ENCODE data around the gene GMPS. TPM values are rescaled to one million over a fixed set of nuclear protein-coding genes. Genes with fewer than 3 reads are reported as not detected.

GMPS gene
- total and polyA plus RNA-seq, 2 of the 13 experiments (the other 11 are each of a cell fraction or from before 2014, with no cell fraction given) = 29.6 to 85.5 TPM

GRCh38 chr3:155863072-155863784, 7.2 kb upstream of the GMPS start:
- H3K9me3 ChIP-seq (ENCODE audit: low read length) = no peaks in the 10 kb centered on the region
- H4K20me1 ChIP-seq (ENCODE audit: insufficient read depth, low read length) = no peaks in the 10 kb centered on the region
- no peaks in the 10 kb centered on the region for H3K79me2 ChIP-seq (ENCODE audit: insufficient read depth, low read length)
- FAIRE-seq (no peak), DNase-seq (ENCODE audit: low spot score) (no peak), ATAC-seq (no peak)
- no peak overlapping the region for H3K4me2 ChIP-seq (ENCODE audit: low read depth, low read length)
- H2AFZ ChIP-seq (ENCODE audit: low read length) = no peak overlapping the region
- in situ Hi-C loops (cut with HindIII; ENCODE audit: extremely low pct_ligation_motif_present, low pct_unique_long_range_greater_than_20kb) (loop anchor here (5.0 to 10.0 kb wide), 3 partner anchors 56 to 508 kb away; partner anchors contain the start of genes C3orf33 and PLCH1), intact Hi-C loops (cut with micrococcal nuclease; ENCODE audit: unreplicated experiment) (loop anchor here (10.0 kb wide), 1 partner anchor 508 kb away; no protein-coding TSS in a partner anchor)
- ChIA-PET POLR2A (interaction anchor here (1.7 to 2.4 kb wide), 2 partner anchors 7 to 58 kb away, joined by 9 to 10 read pairs; partner anchors contain the start of genes C3orf33 and GMPS), CTCF (ENCODE audit: low intra/inter-chr PET ratio, low total read pairs) (no interaction called here)
- TF ChIP-seq ZNF770 (CRISPR knock-in tag; IDR thresholded peaks at IDR 0.05) = 0 out of 2 replicates have a peak, but pooled peaks have one; percentile 1
- no peak for TF ChIP-seq HOXD1 (CRISPR knock-in tag; IDR thresholded peaks at IDR 0.05)
- no peaks in the 10 kb centered on the region for H3K27me3 ChIP-seq (ENCODE audit: control insufficient read depth in 1 of 2, insufficient read depth in 2 of 2, low read length in 2 of 2)
- H3K27ac ChIP-seq (ENCODE audit: extremely low read length, insufficient read depth, low read length) = no peak overlapping the region
- no TSS peak for BruUV-seq (replicated peaks)
- no peaks in the 10 kb centered on the region for H3K36me3 ChIP-seq (replicated peaks in 1 of 2; ENCODE audit: control insufficient read depth in 1 of 2, insufficient read depth in 2 of 2, low read length in 2 of 2)
- WGBS (ENCODE audit: low lambda C conversion rate) = 83% methylated on average over 12 of the region's 12 CpGs
- H3K4me1 ChIP-seq (ENCODE audit: insufficient read depth, low read length) = peaks cover 25% of the 10 kb centered on the region
- no peak overlapping the region for H3K9ac ChIP-seq (ENCODE audit: insufficient read depth, low read depth, low read length)
- H3K4me3 ChIP-seq (replicated peaks in 1 of 3; ENCODE audit: insufficient read depth in 1 of 3, low read depth in 2 of 3, low read length in 3 of 3) = no peak overlapping the region

GRCh38 chr3:155869691-155870090, 759 bp upstream of the GMPS start:
- in situ Hi-C loops (cut with HindIII; ENCODE audit: extremely low pct_ligation_motif_present, low pct_unique_long_range_greater_than_20kb) = loop anchor here (10.0 kb wide), 1 partner anchor 515 kb away; no protein-coding TSS in a partner anchor
- ChIA-PET POLR2A (interaction anchor here (0.7 to 3.3 kb wide), 7 partner anchors 7 to 132 kb away, joined by 3 to 32 read pairs (median 6); partner anchors contain the start of genes C3orf33 and SLC33A1), CTCF (ENCODE audit: low intra/inter-chr PET ratio, low total read pairs) (no interaction called here)
- Histone ChIP-seq H3K36me3 (replicated peaks in 1 of 2; ENCODE audit: control insufficient read depth in 1 of 2, insufficient read depth in 2 of 2, low read length in 2 of 2) (no peaks in the 10 kb centered on the region), H4K20me1 (ENCODE audit: insufficient read depth, low read length) (peaks cover 4% of the 10 kb centered on the region; the same call in 1 of the 2 replicates), H3K27ac (ENCODE audit: extremely low read length, insufficient read depth, low read length) (peak overlapping the region; percentile 81), H3K79me2 (ENCODE audit: insufficient read depth, low read length) (peaks cover 40% of the 10 kb centered on the region), H3K4me1 (ENCODE audit: insufficient read depth, low read length) (peaks cover 44% of the 10 kb centered on the region), H3K27me3 (ENCODE audit: control insufficient read depth in 1 of 2, insufficient read depth in 2 of 2, low read length in 2 of 2) (no peaks in the 10 kb centered on the region; a peak in 1 of 5 replicates), H3K4me3 (replicated peaks in 1 of 3; ENCODE audit: insufficient read depth in 1 of 3, low read depth in 2 of 3, low read length in 3 of 3) (peak overlapping the region; percentile 33 to 72 (median 71)), H3K9ac (ENCODE audit: insufficient read depth, low read depth, low read length) (peak overlapping the region; percentile 77), H2AFZ (ENCODE audit: low read length) (peak overlapping the region; percentile 94), H3K4me2 (ENCODE audit: low read depth, low read length) (peak overlapping the region; percentile 95), H3K9me3 (ENCODE audit: low read length) (no peaks in the 10 kb centered on the region)
- ATAC-seq (no peak; the same call in 1 of the 3 replicates), DNase-seq (ENCODE audit: low spot score) (no peak), FAIRE-seq (no peak)
- 0% methylated on average over 3 of the region's 3 CpGs for WGBS (ENCODE audit: low lambda C conversion rate)
- TSS peak; percentile 96 for BruUV-seq (replicated peaks)
- intact Hi-C loops (cut with micrococcal nuclease; ENCODE audit: unreplicated experiment) = loop anchor here (1.0 to 10.0 kb wide), 5 partner anchors 15 to 515 kb away; partner anchors contain the start of genes C3orf33 and SLC33A1
- TF ChIP-seq NFKBIZ (CRISPR knock-in tag; IDR thresholded peaks at IDR 0.05) = no peak
- no peak for TF ChIP-seq ZFP41 (CRISPR knock-in tag; IDR thresholded peaks at IDR 0.05; ENCODE audit: borderline replicate concordance)
- no peak for TF ChIP-seq ZNF253 (CRISPR knock-in tag; IDR thresholded peaks at IDR 0.05; ENCODE audit: borderline replicate concordance)
- TF ChIP-seq ZNF737 (CRISPR knock-in tag; IDR thresholded peaks at IDR 0.05; ENCODE audit: borderline replicate concordance) = no peak
- TF ChIP-seq ATF4 (CRISPR knock-in tag; IDR thresholded peaks at IDR 0.05) = peak in 1 of 2 experiments; percentile 0; a peak in 1 of 4 replicates
- 0 out of 2 replicates have a peak, but pooled peaks have one; percentile 5 for TF ChIP-seq ZNF343 (CRISPR knock-in tag; IDR thresholded peaks at IDR 0.05)
- TF ChIP-seq TFAP4 (IDR thresholded peaks at IDR 0.05; ENCODE audit: borderline replicate concordance, low read depth) = peak; percentile 41; the same call in 1 of the 2 replicates
- no peak for TF ChIP-seq NFRKB (IDR thresholded peaks at IDR 0.05)
- no peak for TF ChIP-seq ATF7-NPFF (CRISPR knock-in tag; IDR thresholded peaks at IDR 0.05; ENCODE audit: low read depth)
